Mucosa of descending colon (tissue), 3 donors: ENCODE data around the gene WNT5A. TPM values are rescaled to one million over a fixed set of nuclear protein-coding genes. Genes with fewer than 3 reads are reported as not detected.

Experiments used
- ATAC-seq: fragments of 200-7000 bp; cut with Tn5 transposase; one replicate; pipeline ENCODE4 v1.9.1; 2020; ENCODE audit warnings: mild to moderate bottlenecking, moderate library complexity
- DNase-seq, 3 donors: peaks; one replicate each; pipeline ENCODE4 v3.0.0-alpha.2; 2020
- H3K36me3 ChIP-seq: fragments of 200-600 bp; one replicate; pipeline ENCODE4 v1.8.0; 2021; ENCODE audit warnings: low read depth, mild to moderate bottlenecking
- H3K4me1 ChIP-seq: fragments of 200-600 bp; one replicate; pipeline ENCODE4 v1.8.0; 2021; ENCODE audit warnings: low read depth, mild to moderate bottlenecking
- H3K4me3 ChIP-seq: fragments of 200-600 bp; one replicate; pipeline ENCODE4 v1.8.0; 2021; ENCODE audit warnings: mild to moderate bottlenecking
- H3K9me3 ChIP-seq: fragments of 200-600 bp; one replicate; pipeline ENCODE4 v1.8.0; 2021; ENCODE audit warnings: mild to moderate bottlenecking
- CTCF ChIP-seq: fragments of 200-600 bp; IDR thresholded peaks from one replicate; pipeline ENCODE4 v1.8.0; 2022; ENCODE audit warnings: antibody characterized with exemption, mild to moderate bottlenecking
- intact Hi-C, 2 donors: fragments of 100-400 bp; cut with DNase I in 1 of 2; cut with micrococcal nuclease in 1 of 2; formaldehyde crosslinking; loops; one replicate each; pipeline versions ENCODE4 v1.11.0 to v1.11.1; 2022; cut with DNase I, micrococcal nuclease
- total RNA-seq, 3 donors: library from RNA; stranded (reverse); fragmentation: NEBNext Ultra II Directional in 2 of 3; extraction: Animal tissue kit (Norgen Biotek cat#: 25700) in 2 of 3; gene quantifications; one replicate each; pipeline versions ENCODE4 v1.2.1 to v1.2.4, GENCODE V29; 2021 to 2023
- donor health status: DM: no; HTN: no; CAD: no; lungs with moderate emphysema.
- donor health status: DM: no; HTN: no; CAD: no.
- donor health status: DM: no; HTN: yes; CAD: no.

WNT5A gene
- total RNA-seq, 3 donors from 2014 or later = 3.6 to 5.9 (median 5.2) TPM

GRCh38 chr3:55494976-55495375, 7.9 kb upstream of the WNT5A start:
- TF ChIP-seq CTCF = no peak
- intact Hi-C loops = no loop called here
- peaks cover 14% of the 10 kb centered on the region for H3K4me1 ChIP-seq
- H3K9me3 ChIP-seq = no peaks in the 10 kb centered on the region
- no peaks in the 10 kb centered on the region for H3K36me3 ChIP-seq
- H3K4me3 ChIP-seq = no peak overlapping the region
- no peak for ATAC-seq
- DNase-seq = no peak

- Histone ChIP-seq H3K36me3 (no peaks in the 10 kb centered on the region), H3K4me3 (no peak overlapping the region), H3K4me1 (peaks cover 28% of the 10 kb centered on the region), H3K9me3 (no peaks in the 10 kb centered on the region)
- TF ChIP-seq CTCF = no peak
- DNase-seq = no peak
- intact Hi-C loops = no loop called here
- no peak for ATAC-seq
Observed at GRCh38 chr3:55492976-55493375, 5.9 kb upstream of the WNT5A start.

GRCh38 chr3:55491296-55491816, 4.2 kb upstream of the WNT5A start:
- Histone ChIP-seq H3K4me1 (peaks cover 39% of the 10 kb centered on the region), H3K36me3 (no peaks in the 10 kb centered on the region), H3K4me3 (no peak overlapping the region), H3K9me3 (no peaks in the 10 kb centered on the region)
- no peak for TF ChIP-seq CTCF
- DNase-seq (peak in 1 of 3 donors; percentile 39), ATAC-seq (peak; percentile 77)
- intact Hi-C loops = no loop called here

- Histone ChIP-seq H3K4me1 (peaks cover 47% of the 10 kb centered on the region), H3K9me3 (no peaks in the 10 kb centered on the region), H3K36me3 (no peaks in the 10 kb centered on the region), H3K4me3 (no peak overlapping the region)
- no peak for TF ChIP-seq CTCF
- DNase-seq (no peak), ATAC-seq (peak; percentile 20)
- intact Hi-C loops = no loop called here
Observed at GRCh38 chr3:55490276-55490913, 3.3 kb upstream of the WNT5A start.

- Histone ChIP-seq H3K36me3 (no peaks in the 10 kb centered on the region), H3K4me1 (peaks cover 49% of the 10 kb centered on the region), H3K4me3 (no peak overlapping the region), H3K9me3 (no peaks in the 10 kb centered on the region)
- no peak for ATAC-seq
- intact Hi-C loops = loop anchor here in 1 of 2 donors (5.0 to 10.0 kb wide), 2 partner anchors 233 to 765 kb away; no protein-coding TSS in a partner anchor
- DNase-seq = peak; percentile 23 to 55 (median 37)
- TF ChIP-seq CTCF = no peak
Observed at GRCh38 chr3:55489798-55490132, 2.7 kb upstream of the WNT5A start.
